ENCODE measurements around the gene INPP5F.

INPP5F gene

DNA sequence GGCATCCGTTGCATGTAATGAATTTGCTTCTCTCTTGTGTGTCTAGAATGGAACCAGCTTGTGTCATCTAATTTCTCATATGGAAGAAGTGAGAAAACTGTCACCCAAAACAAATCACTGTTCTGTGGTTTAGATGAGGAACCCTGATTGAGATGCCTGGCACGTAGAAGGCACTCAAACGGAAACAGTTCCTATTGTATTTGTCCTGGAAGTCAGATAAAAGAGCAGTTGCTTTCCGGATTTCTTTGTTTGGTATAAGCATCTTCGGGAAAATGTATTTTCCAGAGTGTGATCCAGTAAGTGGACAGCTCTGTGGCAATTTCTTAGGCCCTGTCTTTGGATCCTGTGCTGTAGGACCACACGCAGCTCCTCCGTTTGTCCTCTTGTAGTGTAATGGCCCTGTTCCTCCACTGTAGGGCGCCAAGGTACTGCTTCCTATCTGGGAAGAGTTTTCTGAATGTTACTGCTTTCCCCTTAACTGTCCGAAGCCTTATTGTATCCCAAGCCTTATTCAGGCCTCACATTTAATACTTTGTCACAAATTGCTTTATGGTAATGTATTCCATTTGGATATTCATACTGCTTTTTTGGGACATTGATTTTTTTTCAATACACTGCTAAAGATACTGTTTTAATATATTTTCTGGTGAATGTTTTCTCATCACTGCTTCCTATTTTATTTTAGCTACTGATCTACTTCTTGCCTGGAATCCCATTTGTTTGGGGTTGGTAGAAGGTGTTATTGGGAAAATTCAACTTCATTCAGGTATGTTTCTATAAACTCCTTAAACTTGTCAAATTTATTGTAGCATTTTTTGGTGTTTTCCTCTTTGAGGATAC, 24.8 kb downstream of the INPP5F start:
- Histone ChIP-seq H3K9ac (no peak overlapping the region), H3K36me3 (ENCODE audit: insufficient read depth) (no peaks in the 10 kb centered on the region), H3K79me2 (ENCODE audit: insufficient read depth, low read depth) (no peaks in the 10 kb centered on the region), H4K20me1 (ENCODE audit: insufficient read depth) (no peaks in the 10 kb centered on the region), H3K27ac (no peak overlapping the region), H2AFZ (ENCODE audit: low read depth) (no peak overlapping the region), H3K4me3 (IDR thresholded peaks at IDR 0.05; ENCODE audit: insufficient read depth, low read depth, low read length) (no peak overlapping the region), H3K27me3 (ENCODE audit: insufficient read depth, low read depth) (no peaks in the 10 kb centered on the region), H3K4me1 (ENCODE audit: low read depth, poor library complexity, severe bottlenecking) (peaks cover 5% of the 10 kb centered on the region), H3K4me2 (no peak overlapping the region)
- TF ChIP-seq, protein P1, sequence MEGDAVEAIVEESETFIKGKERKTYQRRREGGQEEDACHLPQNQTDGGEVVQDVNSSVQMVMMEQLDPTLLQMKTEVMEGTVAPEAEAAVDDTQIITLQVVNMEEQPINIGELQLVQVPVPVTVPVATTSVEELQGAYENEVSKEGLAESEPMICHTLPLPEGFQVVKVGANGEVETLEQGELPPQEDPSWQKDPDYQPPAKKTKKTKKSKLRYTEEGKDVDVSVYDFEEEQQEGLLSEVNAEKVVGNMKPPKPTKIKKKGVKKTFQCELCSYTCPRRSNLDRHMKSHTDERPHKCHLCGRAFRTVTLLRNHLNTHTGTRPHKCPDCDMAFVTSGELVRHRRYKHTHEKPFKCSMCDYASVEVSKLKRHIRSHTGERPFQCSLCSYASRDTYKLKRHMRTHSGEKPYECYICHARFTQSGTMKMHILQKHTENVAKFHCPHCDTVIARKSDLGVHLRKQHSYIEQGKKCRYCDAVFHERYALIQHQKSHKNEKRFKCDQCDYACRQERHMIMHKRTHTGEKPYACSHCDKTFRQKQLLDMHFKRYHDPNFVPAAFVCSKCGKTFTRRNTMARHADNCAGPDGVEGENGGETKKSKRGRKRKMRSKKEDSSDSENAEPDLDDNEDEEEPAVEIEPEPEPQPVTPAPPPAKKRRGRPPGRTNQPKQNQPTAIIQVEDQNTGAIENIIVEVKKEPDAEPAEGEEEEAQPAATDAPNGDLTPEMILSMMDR (conservative IDR thresholded peaks at IDR 0.05; ENCODE audit: low read depth, low read length) = peak; percentile 95

GRCh38 chr10:119753309-119753708, 27.5 kb downstream of the INPP5F start:
- H4K20me1 ChIP-seq (ENCODE audit: insufficient read depth) = no peaks in the 10 kb centered on the region
- peaks cover 5% of the 10 kb centered on the region for H3K4me1 ChIP-seq (ENCODE audit: low read depth, poor library complexity, severe bottlenecking)
- no peak overlapping the region for H3K4me2 ChIP-seq
- no peaks in the 10 kb centered on the region for H3K79me2 ChIP-seq (ENCODE audit: insufficient read depth, low read depth)
- no peaks in the 10 kb centered on the region for H3K27me3 ChIP-seq (ENCODE audit: insufficient read depth, low read depth)
- TF ChIP-seq, protein P1 (conservative IDR thresholded peaks at IDR 0.05; ENCODE audit: low read depth, low read length) = no peak
- H2AFZ ChIP-seq (ENCODE audit: low read depth) = no peak overlapping the region
- no peaks in the 10 kb centered on the region for H3K36me3 ChIP-seq (ENCODE audit: insufficient read depth)
- H3K27ac ChIP-seq = no peak overlapping the region
- H3K9ac ChIP-seq = no peak overlapping the region
- H3K4me3 ChIP-seq (IDR thresholded peaks at IDR 0.05; ENCODE audit: insufficient read depth, low read depth, low read length) = no peak overlapping the region

DNA sequence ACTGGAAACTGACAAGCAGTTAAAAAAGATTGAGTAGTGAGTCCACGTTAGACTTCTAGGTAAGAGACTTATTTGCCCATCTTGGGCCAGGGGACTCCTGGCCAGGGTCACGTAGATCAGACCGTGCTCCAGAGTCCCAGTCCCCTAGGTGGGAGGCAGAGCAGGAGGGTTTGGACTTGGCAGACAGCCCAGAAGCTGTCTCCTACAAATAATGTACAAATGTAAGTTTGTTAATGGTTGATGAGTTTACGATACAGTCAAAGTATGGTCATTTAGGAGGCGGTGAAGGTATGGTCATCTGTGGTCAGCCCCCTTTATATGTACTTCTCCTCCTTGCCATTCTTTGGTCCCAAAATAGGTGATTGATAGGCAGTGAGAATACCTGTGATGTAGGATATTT, 28.2 kb downstream of the INPP5F start:
- H3K4me2 ChIP-seq = no peak overlapping the region

DNA sequence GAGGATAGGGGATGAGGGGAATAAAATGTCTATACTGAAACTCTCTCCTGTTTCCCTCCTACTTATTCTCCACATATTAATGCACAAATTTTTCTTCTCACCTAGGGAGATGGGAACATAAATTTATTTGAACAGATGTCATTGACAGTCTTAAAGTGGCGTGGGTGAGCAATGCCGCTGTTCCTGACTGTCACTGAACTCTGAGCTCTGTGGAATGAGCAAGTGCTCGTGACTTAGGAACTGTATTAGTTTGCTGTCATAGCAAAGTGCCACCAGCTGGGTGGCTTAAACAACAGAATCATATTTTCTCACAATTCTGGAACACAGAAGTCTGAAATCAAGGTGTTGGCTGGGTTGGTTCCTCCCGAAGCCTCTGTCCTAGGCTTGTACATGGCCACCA, 29.1 kb downstream of the INPP5F start:
- Histone ChIP-seq H2AFZ (ENCODE audit: low read depth) (no peak overlapping the region), H3K9ac (no peak overlapping the region), H3K4me1 (ENCODE audit: low read depth, poor library complexity, severe bottlenecking) (peaks cover 5% of the 10 kb centered on the region), H3K27ac (no peak overlapping the region), H3K4me3 (IDR thresholded peaks at IDR 0.05; ENCODE audit: insufficient read depth, low read depth, low read length) (no peak overlapping the region), H3K4me2 (no peak overlapping the region), H3K36me3 (ENCODE audit: insufficient read depth) (no peaks in the 10 kb centered on the region), H3K27me3 (ENCODE audit: insufficient read depth, low read depth) (no peaks in the 10 kb centered on the region), H3K79me2 (ENCODE audit: insufficient read depth, low read depth) (no peaks in the 10 kb centered on the region), H4K20me1 (ENCODE audit: insufficient read depth) (no peaks in the 10 kb centered on the region)
- TF ChIP-seq, protein P1 (conservative IDR thresholded peaks at IDR 0.05; ENCODE audit: low read depth, low read length) = no peak

More for the DNA sequence above, 28.2 kb downstream of the INPP5F start:
- no peaks in the 10 kb centered on the region for H3K79me2 ChIP-seq (ENCODE audit: insufficient read depth, low read depth)
- H3K4me3 ChIP-seq (IDR thresholded peaks at IDR 0.05; ENCODE audit: insufficient read depth, low read depth, low read length) = no peak overlapping the region
- no peaks in the 10 kb centered on the region for H3K36me3 ChIP-seq (ENCODE audit: insufficient read depth)
- no peaks in the 10 kb centered on the region for H4K20me1 ChIP-seq (ENCODE audit: insufficient read depth)
- H3K27ac ChIP-seq = no peak overlapping the region
- H2AFZ ChIP-seq (ENCODE audit: low read depth) = no peak overlapping the region
- H3K4me1 ChIP-seq (ENCODE audit: low read depth, poor library complexity, severe bottlenecking) = peaks cover 5% of the 10 kb centered on the region
- TF ChIP-seq, protein P1 (conservative IDR thresholded peaks at IDR 0.05; ENCODE audit: low read depth, low read length) = no peak
- H3K27me3 ChIP-seq (ENCODE audit: insufficient read depth, low read depth) = no peaks in the 10 kb centered on the region
- H3K9ac ChIP-seq = no peak overlapping the region

All from KMS-11 (cell line).